SK-N-SH treated with all-trans-retinoic acid at 6 μM for 48 hours (cell line): ENCODE measurements around the gene KRT7.

Experiments used
- ARNTL ChIP-seq: fragments of 450-650 bp; formaldehyde crosslinking; IDR thresholded peaks from 2 replicates; pipeline ENCODE4 v1.5.0; 2020; ENCODE audit warnings: low read depth, mild to moderate bottlenecking, moderate library complexity, borderline replicate concordance
- CREB5 ChIP-seq: fragments of 250-450 bp; sonication (Bioruptor Pico); IDR thresholded peaks from 2 replicates; pipeline ENCODE4 v1.5.1; 2020; ENCODE audit warnings: low read depth, mild to moderate bottlenecking, moderate library complexity
- ISL1 ChIP-seq: fragments of 250-450 bp; sonication (Bioruptor Pico); IDR thresholded peaks from 2 replicates; pipeline ENCODE4 v2.1.2; 2022; ENCODE audit warnings: mild to moderate bottlenecking, moderate library complexity
- OSR1 ChIP-seq: fragments of 250-450 bp; sonication (Bioruptor Pico); IDR thresholded peaks from 2 replicates; pipeline ENCODE4 v1.8.0; 2022; ENCODE audit warnings: moderate library complexity, mild to moderate bottlenecking, inconsistent platforms
- POU6F1 ChIP-seq: fragments of 250-450 bp; sonication (Bioruptor Pico); IDR thresholded peaks from 2 replicates; pipeline ENCODE4 v1.8.0; 2021; ENCODE audit warnings: low read depth, mild to moderate bottlenecking, moderate library complexity, borderline replicate concordance
- PPARA ChIP-seq: fragments of 250-450 bp; sonication (Bioruptor Pico); IDR thresholded peaks from 2 replicates; pipeline ENCODE4 v1.5.0; 2020; ENCODE audit warnings: mild to moderate bottlenecking, borderline replicate concordance
- TCF4 ChIP-seq: fragments of 250-450 bp; sonication (Bioruptor Pico); IDR thresholded peaks from 2 replicates; pipeline ENCODE4 v1.8.0; 2021; ENCODE audit warnings: mild to moderate bottlenecking, moderate library complexity, borderline replicate concordance
- ZC3H10 ChIP-seq: fragments of 250-450 bp; sonication (Bioruptor Pico); IDR thresholded peaks from 2 replicates; pipeline ENCODE4 v1.5.1; 2021; ENCODE audit warnings: mild to moderate bottlenecking, moderate library complexity

GRCh38 chr12:52204095-52204930 is 28.7 kb upstream of the KRT7 start:
- TF ChIP-seq ISL1 (CRISPR knock-in tag) (no peak), POU6F1 (no peak), TCF4 (no peak), CREB5 (CRISPR knock-in tag) (no peak), ZC3H10 (CRISPR knock-in tag) (no peak), PPARA (no peak), ARNTL (CRISPR knock-in tag) (no peak), OSR1 (no peak)
